K562 (cell line): ENCODE measurements around the gene TBX19. TPM values are rescaled to one million over a fixed set of nuclear protein-coding genes. Genes with fewer than 3 reads are reported as not detected.

ENCODE experiments used
- AFF4 ChIP-seq: sonication (generic); formaldehyde crosslinking; IDR thresholded peaks from 2 replicates; pipeline ENCODE4 v1.8.0; 2023; ENCODE audit warnings: mild to moderate bottlenecking, missing genetic modification reagents
- ARID1B ChIP-seq: fragments of 450-650 bp; IDR thresholded peaks from 2 replicates; pipeline ENCODE4 v1.6.1; 2016; ENCODE audit warnings: antibody characterized with exemption, mild to moderate bottlenecking, inconsistent platforms
- ATF4 ChIP-seq: fragments of 450-650 bp; formaldehyde crosslinking; IDR thresholded peaks from 2 replicates; pipeline ENCODE4 v1.4.0; 2022; ENCODE audit warnings: mild to moderate bottlenecking, moderate library complexity
- BCLAF1 ChIP-seq, 2 experiments: fragments of 450-650 bp in 1 of 2; IDR thresholded peaks; 2 replicates each; pipeline ENCODE4 v1.6.1; 2011 to 2017; ENCODE audit warnings: low read depth in 2 of 2, antibody characterized with exemption in 1 of 2, borderline replicate concordance in 1 of 2, low read length in 1 of 2, mild to moderate bottlenecking in 1 of 2, mixed read lengths in 1 of 2; ENCODE audit not compliant: control insufficient read depth in 1 of 2
- CBX8 ChIP-seq: fragments of 200-600 bp; sonication (generic); IDR thresholded peaks from 2 replicates; pipeline ENCODE4 v1.6.1; 2012; ENCODE audit warnings: borderline replicate concordance, mixed run types, low read depth, mild to moderate bottlenecking, moderate library complexity, mixed read lengths, low read length, control low read depth, inconsistent platforms; ENCODE audit not compliant: poor library complexity, severe bottlenecking; ENCODE audit errors: extremely low read depth
- DMBX1 ChIP-seq: fragments of 250-450 bp; sonication (Bioruptor Pico); IDR thresholded peaks from 2 replicates; pipeline ENCODE4 v1.8.0; 2022; ENCODE audit warnings: inconsistent platforms, mild to moderate bottlenecking, moderate library complexity, borderline replicate concordance
- ESRRA ChIP-seq: fragments of 450-650 bp; IDR thresholded peaks from 2 replicates; pipeline ENCODE4 v1.6.1; 2014; ENCODE audit warnings: low read depth, mild to moderate bottlenecking, moderate library complexity, borderline replicate concordance
- HDAC1 ChIP-seq, 2 experiments: fragments of 450-650 bp; IDR thresholded peaks; 2 replicates each; pipeline ENCODE4 v1.6.1; 2016 to 2017; ENCODE audit warnings: inconsistent platforms in 1 of 2, mild to moderate bottlenecking in 1 of 2, moderate library complexity in 1 of 2
- NCOR1 ChIP-seq: fragments of 450-650 bp; IDR thresholded peaks from 2 replicates; pipeline ENCODE4 v1.6.1; 2016; ENCODE audit warnings: mild to moderate bottlenecking, moderate library complexity
- NFXL1 ChIP-seq: fragments of 450-650 bp; formaldehyde crosslinking; IDR thresholded peaks from 2 replicates; pipeline ENCODE4 v1.4.0; 2021; ENCODE audit warnings: mild to moderate bottlenecking
- NFYB ChIP-seq: IDR thresholded peaks from 2 replicates; pipeline ENCODE4 v1.6.1; 2011; ENCODE audit warnings: mild to moderate bottlenecking, moderate library complexity; ENCODE audit not compliant: insufficient read length; ENCODE audit errors: extremely low read depth
- NR2C1 ChIP-seq, 2 experiments: fragments of 450-650 bp; IDR thresholded peaks; 2 replicates each; pipeline ENCODE4 v1.6.1; 2017; ENCODE audit warnings: mild to moderate bottlenecking in 2 of 2, antibody characterized with exemption in 1 of 2, inconsistent platforms in 1 of 2, missing compliant biosample characterization in 1 of 2, missing genetic modification characterization in 1 of 2
- NRF1 ChIP-seq, 2 experiments: fragments of 450-650 bp; IDR thresholded peaks in 1 of 2; conservative IDR thresholded peaks in 1 of 2; 2 replicates each; pipeline ENCODE4 v1.6.1; 2014; ENCODE audit warnings: mild to moderate bottlenecking in 2 of 2
- POLR3G ChIP-seq: IDR thresholded peaks from 2 replicates; pipeline ENCODE4 v1.6.1; 2011; ENCODE audit not compliant: insufficient read length, insufficient replicate concordance; ENCODE audit errors: extremely low read depth
- SOX6 ChIP-seq: fragments of 450-650 bp; IDR thresholded peaks from 2 replicates; pipeline ENCODE4 v1.6.1; 2014; ENCODE audit warnings: mild to moderate bottlenecking
- STAT5A ChIP-seq: IDR thresholded peaks from 2 replicates; pipeline ENCODE4 v1.6.1; 2012; ENCODE audit warnings: low read length, inconsistent platforms, borderline replicate concordance
- TBL1XR1 ChIP-seq, 2 experiments: IDR thresholded peaks; 2 replicates each; pipeline ENCODE4 v1.6.1; 2012; ENCODE audit warnings: improper control_type of control experiment in 2 of 2, low read length in 2 of 2, mild to moderate bottlenecking in 1 of 2
- TCF3 ChIP-seq: sonication (generic); formaldehyde crosslinking; IDR thresholded peaks from 2 replicates; pipeline ENCODE4 v1.4.0; 2020; ENCODE audit warnings: mild to moderate bottlenecking, missing genetic modification reagents
- ZKSCAN8 ChIP-seq: fragments of 200-800 bp; sonication (Bioruptor generic); IDR thresholded peaks from 2 replicates; pipeline ENCODE4 v1.6.1; 2016; ENCODE audit warnings: missing genetic modification characterization, missing compliant biosample characterization
- polyA plus RNA-seq, 8 experiments: library from polyadenylated mRNA; depleted of rRNA in 4 of 8; stranded (reverse) in 5 of 8; unstranded in 3 of 8; fragments of >200 nt; fragmentation: Nextera tagmentation in 2 of 8; fragmentation: Illumina TruSeq in 1 of 8; extraction: Ambion mirVana in 2 of 8; extraction: Trizol in 1 of 8; gene quantifications; 2 replicates each; pipeline versions ENCODE4 v1.2.1 to v1.2.3, GENCODE V29; 2011 to 2014; ENCODE audit warnings: inconsistent platforms in 1 of 8, missing spikeins in 1 of 8
- total RNA-seq, 7 experiments: library from RNA; depleted of rRNA in 6 of 7; stranded (reverse); fragments of >200 nt in 6 of 7; fragmentation: Illumina TruSeq in 2 of 7; extraction: Trizol in 2 of 7; gene quantifications; 2 replicates each; pipeline versions ENCODE4 v1.2.1 to v1.2.3, GENCODE V29; 2011 to 2021; ENCODE audit warnings: low replicate concordance in 1 of 7

The TBX19 gene
- total and polyA plus RNA-seq, 9 of the 15 experiments (the other 6 are each of a cell fraction or from before 2014, with no cell fraction given) = 0.32 to 3.1 (median 0.95) TPM

GRCh38 chr1:168288311-168289052, 7.8 kb downstream of the TBX19 start (continued):
- TF ChIP-seq BCLAF1 (IDR thresholded peaks at IDR 0.05; ENCODE audit: borderline replicate concordance in 1 of 2, control insufficient read depth in 1 of 2, low read depth in 2 of 2, low read length in 1 of 2) = no peak
- TF ChIP-seq CBX8 = no peak
- TF ChIP-seq ARID1B = peak; percentile 97
- TF ChIP-seq STAT5A = peak; percentile 86
- 0 out of 4 replicates have a peak, but pooled peaks of 1 of the 2 experiments have one; percentile 5 for TF ChIP-seq HDAC1 (IDR thresholded peaks at IDR 0.05)
- no peak for TF ChIP-seq NR2C1 (IDR thresholded peaks at IDR 0.05)
- TF ChIP-seq NR2C1 (tag; IDR thresholded peaks at IDR 0.05) = no peak
- TF ChIP-seq NFYB = no peak
- TF ChIP-seq DMBX1 (CRISPR knock-in tag) = no peak
- TF ChIP-seq POLR3G = no peak
- peak in 1 of 2 experiments; percentile 41; a peak in 1 of 4 replicates for TF ChIP-seq NRF1 (conservative IDR thresholded peaks at IDR 0.05 in 1 of 2, IDR thresholded peaks at IDR 0.05 in 1 of 2)
- peak; percentile 91 for TF ChIP-seq NCOR1
- no peak for TF ChIP-seq AFF4 (CRISPR knock-in tag)
- TF ChIP-seq ATF4 = peak; percentile 76
- TF ChIP-seq ESRRA = peak; percentile 96; the same call in 1 of the 2 replicates
- TF ChIP-seq SOX6 = peak; percentile 91
- TF ChIP-seq ZKSCAN8 (CRISPR knock-in tag) = peak; percentile 60; the same call in 1 of the 2 replicates
- TF ChIP-seq TCF3 = peak; percentile 94
- TF ChIP-seq TBL1XR1 (IDR thresholded peaks at IDR 0.05; ENCODE audit: low read length in 2 of 2) = peak in 1 of 2 experiments; percentile 75; a peak in 2 of 4 replicates
- TF ChIP-seq NFXL1 (CRISPR knock-in tag) = no peak
